Measurements from ENCODE around the gene C19orf25.
A peak's percentile ranks its signal among the peaks of the same experiment; 100 is the strongest.

The C19orf25 gene

GRCh38 chr19:1471515-1472160 is 7.4 kb downstream of the C19orf25 start:
- H3K36me3 ChIP-seq (ENCODE audit: control insufficient read depth in 5 of 5, insufficient read depth in 5 of 5, low read length in 5 of 5), result peaks cover 0 to 24% (median 13%) of the 10 kb centered on the region in 5 donors
- H3K27me3 ChIP-seq (ENCODE audit: control insufficient read depth in 5 of 5, insufficient read depth in 4 of 5, low read length in 5 of 5), result peaks cover 52 to 66% (median 61%) of the 10 kb centered on the region in 5 donors
- H3K4me1 ChIP-seq (ENCODE audit: control insufficient read depth in 5 of 5, insufficient read depth in 5 of 5, low read length in 5 of 5), result peaks cover 0 to 73% (median 53%) of the 10 kb centered on the region in 5 donors
- H3K9me3 ChIP-seq (ENCODE audit: control insufficient read depth in 5 of 5, low read length in 5 of 5), result no peaks in the 10 kb centered on the region
- no peak overlapping the region for H3K4me3 ChIP-seq (ENCODE audit: low read depth in 1 of 5, low read length in 5 of 5)
- no peak overlapping the region for H3K27ac ChIP-seq (ENCODE audit: low read depth, low read length)
- no peak overlapping the region for H3K9ac ChIP-seq (ENCODE audit: low read length in 5 of 5)

- H3K27ac ChIP-seq (ENCODE audit: low read depth, low read length), result no peak overlapping the region
- no peaks in the 10 kb centered on the region for H3K9me3 ChIP-seq (ENCODE audit: control insufficient read depth in 5 of 5, low read length in 5 of 5)
- peak overlapping the region in 3 of 5 donors; percentile 7 to 43 (median 42) for H3K9ac ChIP-seq (ENCODE audit: low read length in 5 of 5)
- peaks cover 0 to 19% (median 13%) of the 10 kb centered on the region in 5 donors for H3K36me3 ChIP-seq (ENCODE audit: control insufficient read depth in 5 of 5, insufficient read depth in 5 of 5, low read length in 5 of 5)
- H3K4me1 ChIP-seq (ENCODE audit: control insufficient read depth in 5 of 5, insufficient read depth in 5 of 5, low read length in 5 of 5), result peaks cover 0 to 74% (median 53%) of the 10 kb centered on the region in 5 donors
- peak overlapping the region in 4 of 5 donors; percentile 43 to 59 (median 46) for H3K4me3 ChIP-seq (ENCODE audit: low read depth in 1 of 5, low read length in 5 of 5)
- peaks cover 52 to 70% (median 66%) of the 10 kb centered on the region in 5 donors for H3K27me3 ChIP-seq (ENCODE audit: control insufficient read depth in 5 of 5, insufficient read depth in 4 of 5, low read length in 5 of 5)
These were observed 8.0 kb downstream of the C19orf25 start for GRCh38 chr19:1471010-1471514.

GRCh38 chr19:1470305-1471009 is 8.6 kb downstream of the C19orf25 start:
- Histone ChIP-seq H3K27ac (ENCODE audit: low read depth, low read length) (no peak overlapping the region), H3K4me1 (ENCODE audit: control insufficient read depth in 5 of 5, insufficient read depth in 5 of 5, low read length in 5 of 5) (peaks cover 0 to 79% (median 59%) of the 10 kb centered on the region in 5 donors), H3K4me3 (ENCODE audit: low read depth in 1 of 5, low read length in 5 of 5) (peak overlapping the region in 4 of 5 donors; percentile 44 to 59 (median 50))

GRCh38 chr19:1470055-1470304 is 9.0 kb downstream of the C19orf25 start:
- Histone ChIP-seq H3K9me3 (ENCODE audit: control insufficient read depth in 5 of 5, low read length in 5 of 5) (no peaks in the 10 kb centered on the region), H3K4me3 (ENCODE audit: low read depth in 1 of 5, low read length in 5 of 5) (peak overlapping the region in 4 of 5 donors; percentile 17 to 59 (median 50)), H3K36me3 (ENCODE audit: control insufficient read depth in 5 of 5, insufficient read depth in 5 of 5, low read length in 5 of 5) (peaks cover 0 to 9% (median 5%) of the 10 kb centered on the region in 5 donors), H3K27ac (ENCODE audit: low read depth, low read length) (no peak overlapping the region), H3K4me1 (ENCODE audit: control insufficient read depth in 5 of 5, insufficient read depth in 5 of 5, low read length in 5 of 5) (peaks cover 0 to 81% (median 60%) of the 10 kb centered on the region in 5 donors), H3K27me3 (ENCODE audit: control insufficient read depth in 5 of 5, insufficient read depth in 4 of 5, low read length in 5 of 5) (peaks cover 56 to 76% (median 70%) of the 10 kb centered on the region in 5 donors), H3K9ac (ENCODE audit: low read length in 5 of 5) (peak overlapping the region in 2 of 5 donors; percentile 37 to 41)

More at GRCh38 chr19:1470305-1471009, 8.6 kb downstream of the C19orf25 start:
- peaks cover 52 to 72% (median 70%) of the 10 kb centered on the region in 5 donors for H3K27me3 ChIP-seq (ENCODE audit: control insufficient read depth in 5 of 5, insufficient read depth in 4 of 5, low read length in 5 of 5)
- H3K9ac ChIP-seq (ENCODE audit: low read length in 5 of 5), result peak overlapping the region in 3 of 5 donors; percentile 41 to 43 (median 42)
- H3K9me3 ChIP-seq (ENCODE audit: control insufficient read depth in 5 of 5, low read length in 5 of 5), result no peaks in the 10 kb centered on the region
- H3K36me3 ChIP-seq (ENCODE audit: control insufficient read depth in 5 of 5, insufficient read depth in 5 of 5, low read length in 5 of 5), result peaks cover 0 to 13% (median 7%) of the 10 kb centered on the region in 5 donors

GRCh38 chr19:1469255-1470054 is 9.6 kb downstream of the C19orf25 start:
- Histone ChIP-seq H3K9me3 (ENCODE audit: control insufficient read depth in 5 of 5, low read length in 5 of 5) (no peaks in the 10 kb centered on the region), H3K4me3 (ENCODE audit: low read depth in 1 of 5, low read length in 5 of 5) (peak overlapping the region in 3 of 5 donors; percentile 17 to 59 (median 48)), H3K27ac (ENCODE audit: low read depth, low read length) (no peak overlapping the region), H3K36me3 (ENCODE audit: control insufficient read depth in 5 of 5, insufficient read depth in 5 of 5, low read length in 5 of 5) (peaks cover 0 to 4% (median under 1%) of the 10 kb centered on the region in 5 donors), H3K9ac (ENCODE audit: low read length in 5 of 5) (no peak overlapping the region), H3K27me3 (ENCODE audit: control insufficient read depth in 5 of 5, insufficient read depth in 4 of 5, low read length in 5 of 5) (peaks cover 56 to 77% (median 70%) of the 10 kb centered on the region in 5 donors), H3K4me1 (ENCODE audit: control insufficient read depth in 5 of 5, insufficient read depth in 5 of 5, low read length in 5 of 5) (peaks cover 0 to 77% (median 59%) of the 10 kb centered on the region in 5 donors)

GRCh38 chr19:1468821-1469254 is 10.2 kb downstream of the C19orf25 start:
- no peak overlapping the region for H3K27ac ChIP-seq (ENCODE audit: low read depth, low read length)
- no peaks in the 10 kb centered on the region for H3K9me3 ChIP-seq (ENCODE audit: control insufficient read depth in 5 of 5, low read length in 5 of 5)
- peak overlapping the region in 1 of 5 donors; percentile 46 for H3K4me3 ChIP-seq (ENCODE audit: low read depth in 1 of 5, low read length in 5 of 5)
- H3K4me1 ChIP-seq (ENCODE audit: control insufficient read depth in 5 of 5, insufficient read depth in 5 of 5, low read length in 5 of 5), result peaks cover 0 to 71% (median 53%) of the 10 kb centered on the region in 5 donors
- H3K27me3 ChIP-seq (ENCODE audit: control insufficient read depth in 5 of 5, insufficient read depth in 4 of 5, low read length in 5 of 5), result peaks cover 56 to 77% (median 67%) of the 10 kb centered on the region in 5 donors
- no peak overlapping the region for H3K9ac ChIP-seq (ENCODE audit: low read length in 5 of 5)
- no peaks in the 10 kb centered on the region for H3K36me3 ChIP-seq (ENCODE audit: control insufficient read depth in 5 of 5, insufficient read depth in 5 of 5, low read length in 5 of 5)

GRCh38 chr19:1468274-1468820 is 10.7 kb downstream of the C19orf25 start:
- Histone ChIP-seq H3K4me3 (ENCODE audit: low read depth in 1 of 5, low read length in 5 of 5) (peak overlapping the region in 3 of 5 donors; percentile 2 to 46 (median 28)), H3K4me1 (ENCODE audit: control insufficient read depth in 5 of 5, insufficient read depth in 5 of 5, low read length in 5 of 5) (peaks cover 0 to 69% (median 53%) of the 10 kb centered on the region in 5 donors), H3K9ac (ENCODE audit: low read length in 5 of 5) (no peak overlapping the region), H3K27ac (ENCODE audit: low read depth, low read length) (no peak overlapping the region), H3K36me3 (ENCODE audit: control insufficient read depth in 5 of 5, insufficient read depth in 5 of 5, low read length in 5 of 5) (no peaks in the 10 kb centered on the region), H3K27me3 (ENCODE audit: control insufficient read depth in 5 of 5, insufficient read depth in 4 of 5, low read length in 5 of 5) (peaks cover 53 to 73% (median 65%) of the 10 kb centered on the region in 5 donors), H3K9me3 (ENCODE audit: control insufficient read depth in 5 of 5, low read length in 5 of 5) (no peaks in the 10 kb centered on the region)

GRCh38 chr19:1467490-1468273 is 11.3 kb downstream of the C19orf25 start:
- Histone ChIP-seq H3K9ac (ENCODE audit: low read length in 5 of 5) (no peak overlapping the region), H3K27me3 (ENCODE audit: control insufficient read depth in 5 of 5, insufficient read depth in 4 of 5, low read length in 5 of 5) (peaks cover 48 to 67% (median 58%) of the 10 kb centered on the region in 5 donors), H3K36me3 (ENCODE audit: control insufficient read depth in 5 of 5, insufficient read depth in 5 of 5, low read length in 5 of 5) (no peaks in the 10 kb centered on the region), H3K4me1 (ENCODE audit: control insufficient read depth in 5 of 5, insufficient read depth in 5 of 5, low read length in 5 of 5) (peaks cover 0 to 69% (median 53%) of the 10 kb centered on the region in 5 donors), H3K9me3 (ENCODE audit: control insufficient read depth in 5 of 5, low read length in 5 of 5) (no peaks in the 10 kb centered on the region), H3K27ac (ENCODE audit: low read depth, low read length) (no peak overlapping the region), H3K4me3 (ENCODE audit: low read depth in 1 of 5, low read length in 5 of 5) (peak overlapping the region in 2 of 5 donors; percentile 15 to 46)

- peaks cover 0 to 67% (median 53%) of the 10 kb centered on the region in 5 donors for H3K4me1 ChIP-seq (ENCODE audit: control insufficient read depth in 5 of 5, insufficient read depth in 5 of 5, low read length in 5 of 5)
- no peaks in the 10 kb centered on the region for H3K9me3 ChIP-seq (ENCODE audit: control insufficient read depth in 5 of 5, low read length in 5 of 5)
- peak overlapping the region in 2 of 5 donors; percentile 10 to 15 for H3K4me3 ChIP-seq (ENCODE audit: low read depth in 1 of 5, low read length in 5 of 5)
- peaks cover 42 to 61% (median 53%) of the 10 kb centered on the region in 5 donors for H3K27me3 ChIP-seq (ENCODE audit: control insufficient read depth in 5 of 5, insufficient read depth in 4 of 5, low read length in 5 of 5)
- no peaks in the 10 kb centered on the region for H3K36me3 ChIP-seq (ENCODE audit: control insufficient read depth in 5 of 5, insufficient read depth in 5 of 5, low read length in 5 of 5)
- no peak overlapping the region for H3K27ac ChIP-seq (ENCODE audit: low read depth, low read length)
- H3K9ac ChIP-seq (ENCODE audit: low read length in 5 of 5), result no peak overlapping the region
These were observed 11.9 kb downstream of the C19orf25 start for GRCh38 chr19:1467215-1467489.

Data from subcutaneous abdominal adipose tissue (tissue), 5 donors.